ENCODE data around the gene LRRC74A.
"Not testable (repeated sequence)": the region's sequence is repeated elsewhere in the genome, so short reads cannot be mapped to it uniquely, and the experiment has no call there.

The LRRC74A gene

DNA sequence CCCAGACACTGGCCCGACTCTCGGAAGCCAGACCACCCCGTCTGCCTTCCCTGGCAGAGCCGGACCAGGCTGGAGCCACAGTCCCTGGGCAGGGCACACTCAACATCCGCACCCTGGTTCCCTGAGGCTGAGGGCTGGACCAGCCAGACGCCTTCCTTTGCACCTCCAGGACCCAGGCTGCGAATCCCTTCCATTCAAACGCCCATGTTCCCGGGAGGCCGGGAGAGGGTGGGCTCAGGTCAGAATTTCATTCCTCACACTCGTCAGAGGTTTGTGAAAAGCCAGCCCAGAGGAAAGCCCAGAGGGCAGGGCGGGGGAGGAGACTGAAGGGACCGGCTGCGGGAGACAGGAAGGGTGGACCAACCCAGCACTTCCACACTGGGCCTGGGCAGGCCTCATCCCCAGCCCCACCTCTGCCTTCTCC lies 58.7 kb downstream of the LRRC74A start:
- Mint-ChIP-seq H3K4me3 (no peak overlapping the region), H3K9me3 (no peaks in the 10 kb centered on the region), H3K4me1 (peaks cover 11% of the 10 kb centered on the region), H3K27ac (no peak overlapping the region), H3K27me3 (no peaks in the 10 kb centered on the region)
- ATAC-seq: no peak
- DNase-seq: no peak

DNA sequence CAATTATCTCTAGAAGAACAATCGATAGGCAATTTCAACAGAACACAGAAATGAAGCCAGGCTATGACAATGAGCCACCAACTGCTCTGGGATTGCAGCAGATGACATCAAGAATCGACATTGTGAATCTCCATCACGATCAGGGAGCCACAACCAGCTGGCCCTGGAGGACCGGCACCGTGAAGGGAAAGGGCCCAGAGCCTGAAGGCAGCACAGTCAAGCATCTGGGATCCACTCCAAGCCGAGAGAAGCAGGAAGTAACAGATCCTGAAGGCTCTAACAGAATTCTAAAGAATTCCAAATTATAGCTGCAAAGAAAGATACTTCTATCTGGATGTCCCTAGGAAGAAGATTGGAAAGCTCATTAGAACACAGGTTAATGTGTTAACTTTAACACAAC lies 61.0 kb downstream of the LRRC74A start:
- Mint-ChIP-seq H3K9me3 (peaks cover 0 to 1% of the 10 kb centered on the region in 2 donors), H3K4me1 (peaks cover 11% of the 10 kb centered on the region), H3K27me3 (no peaks in the 10 kb centered on the region), H3K27ac (no peak overlapping the region), H3K4me3 (no peak overlapping the region)
- DNase-seq: no peak
- ATAC-seq: no peak

DNA sequence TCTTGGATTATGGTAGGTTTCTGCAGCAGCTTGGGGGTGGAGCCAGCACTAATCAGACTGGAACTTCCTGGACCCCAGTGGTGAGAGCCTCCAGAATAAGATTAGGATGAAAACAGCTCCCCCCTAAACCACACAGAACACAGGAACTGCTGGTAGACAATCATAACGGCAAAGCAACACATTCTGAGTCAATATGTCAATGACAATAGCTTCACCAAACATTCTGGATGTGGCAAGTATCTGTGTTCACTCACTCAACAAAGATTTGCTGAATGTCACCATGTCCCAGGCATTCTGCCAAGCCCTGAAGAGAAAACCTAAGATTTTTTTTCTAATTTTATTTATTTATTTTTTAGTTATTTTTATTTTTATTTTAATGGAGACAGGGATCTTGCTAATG lies 65.2 kb downstream of the LRRC74A start:
- Mint-ChIP-seq H3K4me3 (no peak overlapping the region), H3K27ac (no peak overlapping the region), H3K27me3 (no peaks in the 10 kb centered on the region), H3K9me3 (peaks cover 6 to 12% of the 10 kb centered on the region in 2 donors), H3K4me1 (no peaks in the 10 kb centered on the region)
- ATAC-seq (no peak), DNase-seq (no peak)

DNA sequence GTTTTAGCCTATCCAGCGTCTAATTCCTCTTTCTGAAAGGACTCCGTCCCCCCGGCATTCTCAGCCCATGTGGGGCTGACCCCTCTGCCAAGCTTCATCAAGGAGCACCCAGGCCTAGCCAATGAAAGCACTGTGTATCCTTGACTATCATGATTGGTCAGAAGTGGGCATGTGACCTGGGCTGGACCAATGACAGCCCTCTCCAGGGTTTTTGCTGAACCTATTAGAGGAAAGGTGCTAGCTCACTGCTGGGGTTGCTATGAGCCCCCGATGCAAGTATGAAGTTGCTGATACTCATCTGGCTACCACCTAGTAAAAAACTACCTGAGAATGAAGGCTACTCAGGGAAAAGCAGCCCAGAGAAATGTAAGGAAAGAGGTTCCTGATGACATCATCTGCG lies 68.1 kb downstream of the LRRC74A start:
- peaks cover 6 to 12% of the 10 kb centered on the region in 2 donors for H3K9me3 Mint-ChIP-seq
- no peak for DNase-seq

DNA sequence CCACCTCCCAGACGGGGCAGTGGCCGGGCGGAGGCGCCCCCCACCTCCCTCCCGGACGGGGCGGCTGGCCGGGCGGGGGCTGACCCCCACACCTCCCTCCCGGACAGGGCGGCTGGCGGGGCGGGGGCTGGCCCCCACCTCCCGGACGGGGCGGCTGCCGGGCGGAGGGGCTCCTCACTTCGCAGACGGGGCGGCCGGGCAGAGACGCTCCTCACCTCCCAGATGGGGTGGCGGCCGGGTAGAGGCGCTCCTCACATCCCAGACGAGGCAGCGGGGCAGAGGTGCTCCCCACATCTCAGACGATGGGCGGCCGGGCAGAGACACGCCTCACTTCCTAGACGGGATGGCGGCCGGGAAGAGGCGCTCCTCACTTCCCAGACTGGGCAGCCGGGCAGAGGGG lies 71.8 kb downstream of the LRRC74A start:
- DNase-seq, ATAC-seq, H3K27me3 Mint-ChIP-seq, H3K9me3 Mint-ChIP-seq, H3K27ac Mint-ChIP-seq, H3K4me1 Mint-ChIP-seq, H3K4me3 Mint-ChIP-seq: not testable (repeated sequence)

More for the DNA sequence above, 68.1 kb downstream of the LRRC74A start:
- Mint-ChIP-seq H3K27me3 (no peaks in the 10 kb centered on the region), H3K4me1 (no peaks in the 10 kb centered on the region), H3K27ac (no peak overlapping the region), H3K4me3 (no peak overlapping the region)
- no peak for ATAC-seq

DNA sequence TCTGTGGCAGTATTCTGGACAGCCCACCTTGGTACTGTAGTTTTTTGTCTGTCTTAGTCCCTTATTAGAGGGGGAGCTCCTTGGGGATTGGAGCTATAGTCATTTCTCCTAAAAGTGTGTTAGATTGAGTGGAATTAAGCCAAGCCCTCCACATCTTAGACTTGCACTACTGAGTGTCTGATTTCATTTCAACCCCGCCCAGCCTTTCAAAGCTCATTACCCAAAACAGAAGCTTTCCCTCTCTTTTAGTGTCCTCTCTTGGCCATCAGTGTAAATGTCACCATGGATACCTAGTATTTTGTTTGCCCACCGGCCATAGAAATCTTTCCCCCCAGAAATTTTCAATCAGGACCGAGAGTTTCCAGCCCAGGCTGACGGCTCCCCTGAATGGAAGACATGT lies 74.5 kb downstream of the LRRC74A start:
- no peak overlapping the region for H3K27ac Mint-ChIP-seq
- no peaks in the 10 kb centered on the region for H3K9me3 Mint-ChIP-seq
- no peaks in the 10 kb centered on the region for H3K27me3 Mint-ChIP-seq
- peaks cover 16% of the 10 kb centered on the region for H3K4me1 Mint-ChIP-seq
- no peak for ATAC-seq
- no peak overlapping the region for H3K4me3 Mint-ChIP-seq
- DNase-seq: no peak

DNA sequence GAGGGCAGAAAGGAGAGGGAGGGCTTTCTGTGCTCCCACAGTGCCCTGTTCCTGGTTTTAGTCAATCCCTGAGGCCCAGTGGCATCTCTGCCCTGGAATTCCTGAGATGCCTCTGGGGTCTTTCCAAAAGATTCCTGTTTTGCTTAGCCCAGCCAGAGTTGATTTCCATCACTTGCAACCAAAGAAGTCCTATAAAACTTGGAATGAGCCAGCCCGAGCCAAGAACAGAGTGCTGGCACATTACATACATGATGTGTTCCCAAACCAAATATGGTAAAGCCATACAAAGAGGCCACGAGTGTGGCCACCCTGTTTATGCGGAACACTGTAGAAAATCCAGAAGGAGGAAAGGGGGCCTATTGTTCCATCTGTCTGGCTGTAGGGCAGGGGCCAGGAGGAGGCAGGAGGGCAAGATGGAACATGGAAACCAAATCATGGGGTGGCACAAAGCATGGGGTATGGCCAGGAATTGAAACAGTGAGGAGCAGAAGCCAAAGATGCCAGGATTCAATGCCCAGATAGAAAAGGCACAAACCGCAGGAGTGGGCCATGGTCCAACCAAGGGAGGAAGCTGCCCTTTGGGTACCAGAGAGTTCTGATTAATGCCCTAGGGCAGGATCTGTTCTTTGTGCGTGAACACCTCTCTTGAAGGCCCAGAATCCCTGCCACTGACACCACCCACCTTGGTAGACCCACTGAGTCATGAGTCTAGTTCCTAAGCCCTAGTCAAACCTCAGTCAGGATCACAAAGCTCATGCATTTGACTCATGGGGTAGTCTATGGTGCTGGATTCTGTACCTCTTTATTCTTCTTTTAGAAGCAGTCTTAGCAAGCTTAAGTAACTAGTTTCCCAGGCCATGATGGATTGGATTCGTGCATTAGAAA lies 75.2 kb downstream of the LRRC74A start:
- Mint-ChIP-seq H3K9me3 (no peaks in the 10 kb centered on the region), H3K27me3 (no peaks in the 10 kb centered on the region), H3K4me1 (peaks cover 16% of the 10 kb centered on the region), H3K27ac (no peak overlapping the region), H3K4me3 (no peak overlapping the region)
- DNase-seq (no peak), ATAC-seq (no peak)

DNA sequence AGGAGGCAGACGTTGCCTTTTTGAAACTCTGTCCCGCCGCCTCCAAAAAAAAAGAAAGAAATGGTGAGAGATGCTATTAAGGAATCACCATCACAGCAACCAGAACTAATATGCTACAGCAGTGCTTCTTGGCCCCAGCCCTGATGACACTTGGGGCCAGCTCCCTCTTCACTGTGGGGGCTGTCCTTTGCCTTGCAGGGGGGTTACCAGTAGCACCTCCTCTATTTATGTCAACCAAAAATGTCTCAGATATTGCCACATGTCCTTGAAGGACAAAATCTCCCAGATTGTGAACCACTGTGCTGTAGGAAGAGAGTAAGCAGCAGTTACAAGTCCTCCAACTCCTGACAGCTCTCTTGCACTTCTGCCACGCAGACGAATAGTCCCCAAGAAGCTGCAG lies 76.4 kb downstream of the LRRC74A start:
- DNase-seq (no peak), ATAC-seq (no peak)
- H3K27me3 Mint-ChIP-seq: no peaks in the 10 kb centered on the region
- H3K4me1 Mint-ChIP-seq: peaks cover 16% of the 10 kb centered on the region
- H3K4me3 Mint-ChIP-seq: no peak overlapping the region
- no peak overlapping the region for H3K27ac Mint-ChIP-seq
- H3K9me3 Mint-ChIP-seq: no peaks in the 10 kb centered on the region

DNA sequence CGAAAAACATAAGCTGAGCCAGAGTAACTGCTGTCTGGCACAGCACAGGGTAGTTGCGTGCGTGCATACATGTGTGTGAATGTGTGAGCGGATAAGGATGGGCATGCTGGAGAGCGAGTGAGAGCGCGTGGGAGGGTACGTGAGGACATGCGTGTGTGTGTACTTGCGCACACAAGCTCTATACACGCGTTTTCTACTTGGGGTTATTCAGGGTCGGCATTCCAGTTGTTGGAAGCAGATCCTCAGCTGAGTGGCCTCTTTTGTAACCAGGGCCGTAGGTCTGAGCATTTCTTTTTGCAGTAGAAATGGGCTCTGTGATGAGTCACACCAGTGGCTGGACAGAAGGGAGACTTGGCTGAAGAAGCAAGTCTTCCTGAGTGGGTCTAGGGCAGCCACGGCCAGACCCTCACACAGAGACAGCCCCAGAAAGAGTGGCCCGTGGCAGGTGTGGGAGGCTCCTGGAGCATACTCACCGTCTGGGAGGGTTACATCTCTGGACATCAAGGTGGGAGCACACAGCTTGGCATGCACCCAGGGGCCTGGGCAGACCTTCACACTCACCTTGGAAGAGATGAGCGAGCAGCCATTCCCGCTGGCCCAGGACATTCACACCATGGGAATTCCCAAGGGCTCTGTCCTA lies 78.0 kb downstream of the LRRC74A start:
- peaks cover 24% of the 10 kb centered on the region for H3K4me1 Mint-ChIP-seq
- no peak overlapping the region for H3K4me3 Mint-ChIP-seq
- no peak for ATAC-seq
- no peak for DNase-seq
- no peak overlapping the region for H3K27ac Mint-ChIP-seq
- H3K27me3 Mint-ChIP-seq: no peaks in the 10 kb centered on the region
- H3K9me3 Mint-ChIP-seq: no peaks in the 10 kb centered on the region

DNA sequence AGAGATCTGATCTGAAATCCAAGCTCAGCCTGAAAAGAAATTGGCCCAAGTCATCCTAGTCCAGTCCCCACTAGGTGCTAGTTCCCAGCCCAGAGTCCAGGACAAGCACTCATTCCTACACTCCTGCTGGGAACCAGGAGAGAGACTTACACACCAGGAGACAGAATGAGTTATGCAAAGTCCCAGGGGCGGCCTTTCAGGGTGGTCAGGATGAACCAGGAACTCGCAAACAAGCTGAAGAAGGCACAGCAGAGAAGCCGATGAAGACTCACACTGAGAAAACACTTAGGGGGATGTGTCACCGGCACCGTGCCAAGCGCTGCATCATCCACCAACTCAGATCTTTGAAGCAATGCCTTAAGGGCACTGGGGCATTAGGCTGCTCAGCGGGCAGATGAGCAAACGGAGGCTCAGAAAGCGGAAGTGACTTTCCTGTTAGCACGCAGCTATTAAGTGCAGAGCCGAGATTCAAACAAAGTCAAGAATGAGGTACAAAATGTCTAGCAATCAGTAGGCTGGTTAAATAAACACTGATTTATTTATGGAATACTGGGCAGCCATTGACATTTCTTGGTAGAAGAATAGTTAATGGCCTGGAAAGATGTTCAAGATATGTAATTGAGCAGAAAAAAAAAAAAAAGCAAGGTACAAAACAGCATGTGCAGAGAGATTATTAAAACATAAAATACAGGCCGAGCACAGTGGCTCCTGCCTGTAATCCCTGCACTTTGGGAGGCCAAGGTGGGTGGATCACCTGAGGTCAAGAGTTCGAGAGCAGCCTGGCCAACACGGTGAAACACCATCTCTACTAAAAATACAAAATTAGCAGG lies 78.7 kb downstream of the LRRC74A start:
- DNase-seq (peak; percentile 61 to 78), ATAC-seq (peak; percentile 94)
- Mint-ChIP-seq H3K27ac (no peak overlapping the region), H3K9me3 (no peaks in the 10 kb centered on the region), H3K27me3 (no peaks in the 10 kb centered on the region), H3K4me1 (peaks cover 29% of the 10 kb centered on the region), H3K4me3 (peak overlapping the region; percentile 62)

DNA sequence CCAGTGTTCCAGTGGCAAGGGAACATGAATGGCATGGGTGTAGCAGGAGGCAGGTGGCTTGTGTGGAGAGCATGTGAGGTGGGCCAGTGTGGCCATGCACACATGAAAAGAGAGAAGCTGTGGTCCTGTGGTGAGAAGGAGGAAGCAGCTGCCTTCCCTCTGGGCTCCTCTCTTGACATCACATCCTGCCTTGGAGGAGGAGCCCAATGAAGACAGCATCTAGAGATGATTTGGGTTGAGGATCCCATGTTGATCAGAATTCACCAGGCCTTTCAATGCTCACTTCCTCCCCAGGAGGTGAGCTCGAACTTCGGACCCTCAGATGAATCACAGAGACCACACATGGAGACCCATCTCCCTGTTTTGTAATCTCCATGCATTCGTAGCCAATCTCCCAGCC lies 82.6 kb downstream of the LRRC74A start:
- H3K4me1 Mint-ChIP-seq: peaks cover 48% of the 10 kb centered on the region
- ATAC-seq (peak; percentile 81), DNase-seq (peak; percentile 25 to 60)
- no peaks in the 10 kb centered on the region for H3K27me3 Mint-ChIP-seq
- peak overlapping the region in 1 of 2 donors; percentile 67 for H3K4me3 Mint-ChIP-seq
- H3K27ac Mint-ChIP-seq: peak overlapping the region in 1 of 2 donors; percentile 58
- H3K9me3 Mint-ChIP-seq: no peaks in the 10 kb centered on the region

DNA sequence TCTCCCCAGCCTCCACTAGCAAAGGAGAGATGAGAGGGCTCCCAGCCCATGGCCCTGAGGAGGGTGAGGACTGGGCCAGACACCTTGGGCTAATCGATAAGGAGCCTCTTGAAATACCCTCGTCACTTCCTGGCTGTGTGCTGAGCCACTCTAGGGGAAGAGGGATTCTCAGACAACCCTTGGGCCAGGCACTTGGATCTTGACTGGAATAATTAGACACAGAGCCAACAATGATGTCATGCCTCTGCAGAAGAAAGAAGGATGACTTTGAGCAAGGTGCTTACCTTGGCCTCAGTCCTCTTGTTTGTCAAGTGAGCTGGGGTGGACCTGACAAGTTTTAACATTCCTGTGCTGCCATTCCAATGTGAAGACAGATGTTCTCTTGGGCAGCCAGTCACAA lies 83.1 kb downstream of the LRRC74A start:
- no peak for ATAC-seq
- Mint-ChIP-seq H3K27me3 (no peaks in the 10 kb centered on the region), H3K27ac (peak overlapping the region in 1 of 2 donors; percentile 58), H3K4me3 (peak overlapping the region in 1 of 2 donors; percentile 42), H3K9me3 (no peaks in the 10 kb centered on the region), H3K4me1 (peaks cover 45% of the 10 kb centered on the region)
- no peak for DNase-seq

DNA sequence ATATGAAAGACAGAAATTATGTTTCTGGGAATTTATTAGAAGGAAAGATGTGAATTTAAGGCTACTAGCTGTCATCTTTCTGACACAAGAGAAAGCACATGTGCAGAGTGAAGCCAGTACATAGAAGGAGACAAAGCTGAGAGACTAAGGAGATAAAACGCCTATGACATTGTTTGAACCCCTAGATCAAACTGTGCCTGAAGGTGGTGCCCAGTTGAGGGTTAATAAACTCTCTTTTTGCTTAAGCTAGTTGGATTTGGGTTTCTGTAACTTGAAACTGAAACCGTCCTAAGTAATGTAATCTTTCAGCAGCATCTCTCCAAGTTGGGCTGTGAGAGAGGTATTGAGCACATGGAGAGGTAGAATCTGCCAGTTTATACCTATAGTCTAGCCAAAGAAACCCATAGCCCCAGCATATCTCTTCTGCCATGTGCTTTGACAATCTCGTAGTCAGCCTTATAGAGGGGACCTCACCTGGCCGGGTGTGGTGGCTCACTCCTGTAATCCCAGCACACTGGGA lies 84.2 kb downstream of the LRRC74A start:
- H3K4me1 Mint-ChIP-seq: peaks cover 34% of the 10 kb centered on the region
- H3K27me3 Mint-ChIP-seq: no peaks in the 10 kb centered on the region
- no peak overlapping the region for H3K27ac Mint-ChIP-seq
- ATAC-seq (no peak), DNase-seq (no peak)
- no peaks in the 10 kb centered on the region for H3K9me3 Mint-ChIP-seq
- H3K4me3 Mint-ChIP-seq: no peak overlapping the region

DNA sequence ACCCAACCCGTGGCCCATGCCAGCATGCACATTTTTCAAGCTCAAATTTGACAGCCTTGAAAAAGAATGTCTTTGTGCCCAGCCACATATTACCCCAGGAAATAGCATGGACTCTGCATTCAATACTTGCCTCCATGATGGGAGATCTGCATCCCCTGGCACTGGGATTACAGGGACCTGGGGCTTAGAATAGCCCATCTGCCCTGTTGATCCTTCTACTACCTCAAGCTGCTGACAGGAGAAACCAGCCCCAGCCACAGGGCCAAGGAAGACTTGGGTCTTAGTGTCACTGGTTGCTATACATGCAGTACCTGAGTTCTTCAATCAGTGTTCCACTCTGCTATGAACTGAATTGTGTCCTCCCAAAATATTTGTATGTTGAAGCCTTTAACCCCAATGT lies 85.3 kb downstream of the LRRC74A start:
- Mint-ChIP-seq H3K27ac (no peak overlapping the region), H3K4me1 (peaks cover 33% of the 10 kb centered on the region), H3K9me3 (no peaks in the 10 kb centered on the region), H3K27me3 (no peaks in the 10 kb centered on the region), H3K4me3 (no peak overlapping the region)
- ATAC-seq (no peak), DNase-seq (no peak)

DNA sequence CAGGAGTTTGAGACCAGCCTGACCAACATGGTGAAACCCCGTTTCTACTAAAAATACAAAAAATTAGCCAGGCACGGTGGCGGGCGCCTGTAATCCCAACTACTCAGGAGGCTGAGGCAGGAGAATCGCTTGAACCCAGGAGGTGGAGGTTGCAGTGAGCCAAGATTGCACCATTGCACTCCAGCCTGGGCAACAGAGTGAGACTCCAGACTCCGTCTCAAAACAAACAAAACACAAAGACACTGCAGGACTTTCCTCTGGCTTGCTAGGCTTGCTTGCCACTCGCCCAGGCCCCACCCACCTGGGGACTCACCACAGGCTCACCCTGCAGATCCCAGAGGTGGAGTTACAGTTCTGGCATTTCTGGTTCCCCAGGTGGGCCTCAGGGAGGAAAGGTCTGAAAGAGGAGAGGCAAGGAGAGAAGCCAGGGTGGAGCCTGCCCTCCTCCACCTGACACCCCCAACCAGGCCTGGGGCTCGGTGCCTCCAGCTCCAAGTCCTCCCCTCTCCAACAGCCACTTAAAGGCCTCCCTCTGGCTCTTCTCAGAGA lies 88.4 kb downstream of the LRRC74A start:
- not testable (repeated sequence) for H3K27me3 Mint-ChIP-seq, DNase-seq, H3K9me3 Mint-ChIP-seq, H3K4me3 Mint-ChIP-seq, ATAC-seq
- H3K4me1 Mint-ChIP-seq: peaks cover 43% of the 10 kb centered on the region
- H3K27ac Mint-ChIP-seq: peak overlapping the region in 1 of 2 donors; percentile 23

Measured in stimulated activated naive CD8-positive, alpha-beta T cell treated with anti-CD3 and anti-CD28 coated beads, Interleukin-15, amount 100 ng/mL, for 72 hours (primary cell).